TTC549 (cell line): ENCODE data around the gene SAMD10.
"Not testable (repeated sequence)": the region's sequence is repeated elsewhere in the genome, so short reads cannot be mapped to it uniquely, and the experiment has no call there.

Experiments used
- FAIRE-seq: peaks from 2 replicates; lab custom pipeline; 2012; peaks lifted over from hg19 to GRCh38; lab: Jason Lieb, UNC

Gene SAMD10

DNA sequence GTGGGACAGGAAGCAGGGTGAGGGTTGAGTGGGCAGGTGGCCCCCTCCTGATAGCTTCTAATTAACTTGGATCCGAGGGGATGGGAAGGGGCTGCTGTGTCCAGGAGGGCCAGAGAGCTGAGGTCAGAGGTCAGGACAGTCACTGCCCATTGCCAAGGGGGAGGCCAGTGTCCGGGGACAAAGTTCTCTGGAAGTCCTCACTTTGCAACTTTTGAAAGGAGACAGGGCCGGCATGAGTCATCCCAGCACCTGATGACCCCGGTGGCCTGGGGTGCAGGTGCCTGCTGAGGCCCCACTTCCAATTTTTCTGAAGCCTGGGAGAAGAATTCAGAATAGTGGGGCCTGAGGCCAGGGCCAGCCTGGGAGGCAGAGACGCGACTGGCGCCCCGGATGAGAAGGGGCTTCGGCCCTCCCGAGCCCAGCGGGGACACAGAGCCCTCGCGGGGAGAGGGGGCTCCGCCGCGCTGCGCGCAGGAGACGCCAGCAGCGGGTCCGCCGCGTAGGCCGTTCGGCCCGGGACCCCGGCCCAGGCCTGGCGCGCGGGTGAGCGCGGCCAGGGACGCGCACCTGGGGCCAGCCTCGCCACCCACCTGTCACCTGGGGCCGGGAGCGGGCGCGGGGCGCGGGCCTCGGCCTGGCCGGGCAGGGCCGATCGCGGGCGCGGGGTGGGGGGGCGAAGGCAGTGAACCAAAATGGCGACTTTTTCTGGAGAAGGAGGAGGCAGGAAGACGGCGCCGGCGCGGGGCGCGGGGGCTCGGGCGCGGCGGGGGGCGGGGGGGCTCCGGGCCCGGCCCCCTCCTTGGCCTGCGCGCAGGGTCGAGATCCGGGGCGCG lies 10.3 kb downstream of the SAMD10 start:
- no peak for FAIRE-seq

DNA sequence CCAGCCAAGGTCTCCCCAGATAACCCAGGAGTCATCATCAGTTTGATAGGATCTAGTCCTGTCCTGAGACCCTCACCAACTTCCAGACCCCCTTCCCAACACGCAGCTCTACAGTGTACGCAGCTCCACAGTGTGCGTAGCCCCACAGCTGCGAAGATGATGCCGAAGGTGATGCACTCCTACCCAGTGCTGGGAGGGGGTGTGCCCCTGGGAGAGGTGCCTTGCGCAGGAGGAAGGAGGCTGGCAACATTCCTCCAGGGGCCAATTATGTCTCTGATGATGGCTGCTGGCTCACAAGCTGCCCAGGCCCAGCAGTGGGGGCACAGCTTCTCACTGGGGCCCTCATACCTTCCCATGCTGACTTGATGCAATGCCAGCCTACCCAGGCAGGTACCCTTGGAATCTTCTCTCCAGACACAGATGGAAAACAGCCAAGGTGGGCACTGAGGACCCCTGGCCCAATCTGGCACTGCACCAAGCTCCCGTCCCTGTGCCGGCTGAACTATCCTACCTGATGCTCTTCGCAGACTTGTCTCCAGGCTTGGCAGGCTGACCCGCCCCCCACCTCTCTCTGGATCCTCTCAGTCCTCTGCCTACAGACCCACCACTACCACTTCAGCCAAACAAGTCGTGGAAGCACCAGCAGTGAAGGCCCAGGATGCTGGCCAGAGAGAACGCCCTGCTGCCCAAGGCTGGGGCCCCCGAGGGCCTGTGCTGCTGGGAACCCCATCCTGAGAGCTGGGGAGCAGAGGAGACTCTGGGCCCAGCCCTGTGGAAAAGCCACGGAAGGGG lies 11.1 kb downstream of the SAMD10 start:
- no peak for FAIRE-seq

DNA sequence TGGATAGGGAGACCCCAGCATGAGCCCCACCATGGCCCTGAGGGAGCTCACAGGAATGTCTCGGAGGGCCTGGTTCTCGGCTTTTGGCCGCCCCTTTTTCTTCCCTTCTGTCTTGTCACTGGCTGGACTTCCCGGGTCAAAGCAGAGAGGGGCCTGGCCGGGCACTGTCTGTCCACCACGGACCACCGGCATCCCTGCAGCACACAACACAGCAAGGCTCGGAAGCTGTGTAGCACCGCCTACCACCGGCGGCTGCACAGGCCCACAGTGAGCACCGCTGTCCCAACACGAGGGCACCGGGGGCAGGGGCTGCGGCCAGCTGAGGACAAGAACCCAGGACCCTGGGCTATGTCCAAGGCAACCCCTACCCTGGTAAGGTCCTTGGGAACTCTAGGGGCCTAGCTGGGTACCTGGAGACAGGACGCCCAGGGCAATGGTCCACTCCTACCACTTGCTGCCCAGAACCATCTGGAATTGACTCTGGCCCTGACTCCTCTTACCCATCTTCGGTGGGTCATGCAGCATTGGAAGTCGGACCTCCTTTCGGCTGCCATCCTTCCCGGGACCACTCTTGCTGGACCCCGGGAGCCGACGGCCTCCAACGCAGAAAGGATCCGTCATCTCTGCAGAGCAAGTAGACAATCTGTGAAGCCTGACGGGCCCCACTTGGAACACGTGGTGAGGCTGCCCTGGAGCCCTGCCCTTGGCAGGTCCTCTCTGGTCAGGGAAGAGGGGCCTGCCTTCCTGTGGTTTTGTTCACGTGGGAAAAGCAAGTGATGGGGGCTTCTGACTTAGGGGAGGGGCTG lies 11.9 kb downstream of the SAMD10 start:
- FAIRE-seq = no peak

DNA sequence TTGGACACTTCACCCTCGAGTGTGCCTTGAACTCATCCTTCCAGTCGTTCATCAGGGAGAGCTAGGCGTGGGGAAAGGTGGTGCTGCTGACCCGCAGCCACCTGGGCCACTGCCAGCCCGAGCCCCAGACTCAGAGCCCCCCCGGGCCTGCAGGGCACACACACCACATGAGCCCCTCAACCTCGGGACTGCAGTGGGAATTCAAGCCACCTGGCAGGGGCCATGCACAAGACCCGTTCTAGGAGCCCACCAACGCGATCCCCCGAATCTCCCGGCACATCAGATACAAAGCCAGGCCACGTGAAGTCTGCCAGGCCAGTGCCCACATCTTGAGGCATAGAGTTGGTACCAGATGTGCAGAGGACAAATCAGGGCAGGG lies 12.5 kb downstream of the SAMD10 start:
- FAIRE-seq = no peak

DNA sequence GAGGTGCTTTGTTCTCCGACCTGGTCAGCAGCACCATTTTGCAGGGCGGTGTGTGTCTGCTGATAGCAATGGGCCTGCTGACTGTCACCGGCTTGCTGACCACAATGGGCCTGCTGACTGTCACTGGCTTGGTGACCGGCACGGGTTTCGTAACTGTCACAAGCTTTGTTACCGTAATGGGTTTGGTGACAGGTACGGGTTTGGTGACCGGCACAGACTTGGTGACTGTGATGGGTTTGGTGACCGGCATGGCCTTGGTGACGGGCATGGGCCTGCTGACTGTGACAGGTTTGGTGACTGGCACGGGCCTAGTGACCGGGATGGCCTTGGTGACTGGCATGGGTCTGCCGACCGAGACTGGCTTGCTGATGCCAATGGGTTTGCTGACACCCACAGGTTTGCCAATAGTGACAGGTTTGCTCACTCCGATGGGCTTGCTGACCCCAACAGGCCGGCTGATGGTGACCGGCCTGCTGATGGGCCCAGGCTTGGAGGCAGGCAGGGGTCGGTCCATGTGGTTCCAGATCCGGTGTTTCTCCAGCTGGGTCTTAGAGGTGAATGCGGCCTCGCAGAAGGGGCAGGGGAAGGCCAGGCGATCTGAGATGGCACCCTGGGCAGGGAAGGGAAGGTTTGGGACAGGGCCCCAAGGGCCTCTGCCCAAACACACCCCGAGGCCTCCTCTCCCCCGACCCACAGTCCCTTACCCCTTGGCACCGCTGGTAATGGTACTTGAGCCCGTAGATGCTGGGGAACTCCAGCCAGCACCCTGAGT lies 13.1 kb downstream of the SAMD10 start:
- no peak for FAIRE-seq

DNA sequence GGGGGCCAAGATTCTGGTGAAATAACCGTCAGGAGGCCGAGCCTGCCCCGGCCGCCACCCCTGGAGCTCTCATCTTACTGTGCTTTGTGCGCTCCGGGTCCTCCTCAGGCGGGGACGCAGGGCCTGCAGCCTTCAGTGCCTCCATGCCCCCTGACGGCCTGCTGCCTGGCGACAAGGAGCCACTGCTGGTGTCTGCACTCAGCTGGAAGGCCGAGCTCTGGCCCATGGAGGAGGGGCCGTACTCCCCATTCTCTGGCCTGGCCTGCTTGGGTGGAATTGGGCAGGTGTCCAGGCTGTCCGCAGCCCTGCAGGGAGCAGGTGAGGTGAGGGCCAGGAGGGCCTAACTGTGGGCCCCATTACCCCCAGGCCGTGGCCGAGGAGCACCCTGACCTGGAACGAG lies 15.0 kb downstream of the SAMD10 start:
- no peak for FAIRE-seq

DNA sequence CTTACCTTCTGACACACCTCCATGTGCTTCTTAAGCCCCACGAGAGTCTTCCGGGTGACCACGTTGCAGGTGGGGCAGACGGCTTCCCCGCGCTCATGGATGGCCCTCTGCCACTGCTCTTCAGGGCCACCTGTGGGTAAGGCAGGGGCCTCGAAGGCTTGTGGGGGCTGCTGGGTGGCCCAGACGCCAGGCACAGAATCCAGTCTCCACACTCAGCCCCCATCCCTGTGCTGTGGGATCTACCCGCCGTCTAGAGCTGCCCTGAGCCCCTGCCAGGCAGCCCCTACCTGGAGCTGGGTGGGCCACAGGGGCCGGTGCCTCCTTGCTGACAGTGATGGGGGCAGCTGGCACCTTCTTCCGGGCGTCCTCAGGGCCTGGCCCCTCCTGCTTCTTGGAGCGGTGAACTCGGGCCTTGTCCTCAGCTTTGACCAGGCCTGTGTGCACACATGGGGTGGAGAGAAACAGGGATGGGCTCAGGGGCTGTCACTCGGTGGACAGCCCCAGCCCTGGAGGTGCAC lies 15.6 kb downstream of the SAMD10 start:
- no peak for FAIRE-seq

DNA sequence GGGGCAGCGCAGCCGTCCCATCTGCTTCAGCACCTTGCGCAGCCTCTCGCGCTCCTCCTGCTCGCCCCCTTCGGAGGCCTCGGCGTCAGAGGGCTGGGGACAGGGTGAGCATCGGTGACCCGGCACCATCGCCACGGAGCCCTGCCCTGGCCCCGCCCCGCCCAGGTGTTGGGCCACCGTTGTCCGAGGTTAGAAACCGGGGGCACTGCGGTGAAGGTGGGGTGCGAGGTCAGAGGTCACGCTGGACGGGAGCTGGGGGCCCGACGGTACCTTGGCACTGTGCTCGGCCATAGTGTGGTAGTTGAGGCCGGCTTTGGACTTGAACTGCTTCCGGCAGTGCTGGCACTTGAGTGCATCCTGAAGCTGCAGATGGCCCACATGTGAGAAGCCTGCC lies 16.1 kb downstream of the SAMD10 start:
- FAIRE-seq = no peak

DNA sequence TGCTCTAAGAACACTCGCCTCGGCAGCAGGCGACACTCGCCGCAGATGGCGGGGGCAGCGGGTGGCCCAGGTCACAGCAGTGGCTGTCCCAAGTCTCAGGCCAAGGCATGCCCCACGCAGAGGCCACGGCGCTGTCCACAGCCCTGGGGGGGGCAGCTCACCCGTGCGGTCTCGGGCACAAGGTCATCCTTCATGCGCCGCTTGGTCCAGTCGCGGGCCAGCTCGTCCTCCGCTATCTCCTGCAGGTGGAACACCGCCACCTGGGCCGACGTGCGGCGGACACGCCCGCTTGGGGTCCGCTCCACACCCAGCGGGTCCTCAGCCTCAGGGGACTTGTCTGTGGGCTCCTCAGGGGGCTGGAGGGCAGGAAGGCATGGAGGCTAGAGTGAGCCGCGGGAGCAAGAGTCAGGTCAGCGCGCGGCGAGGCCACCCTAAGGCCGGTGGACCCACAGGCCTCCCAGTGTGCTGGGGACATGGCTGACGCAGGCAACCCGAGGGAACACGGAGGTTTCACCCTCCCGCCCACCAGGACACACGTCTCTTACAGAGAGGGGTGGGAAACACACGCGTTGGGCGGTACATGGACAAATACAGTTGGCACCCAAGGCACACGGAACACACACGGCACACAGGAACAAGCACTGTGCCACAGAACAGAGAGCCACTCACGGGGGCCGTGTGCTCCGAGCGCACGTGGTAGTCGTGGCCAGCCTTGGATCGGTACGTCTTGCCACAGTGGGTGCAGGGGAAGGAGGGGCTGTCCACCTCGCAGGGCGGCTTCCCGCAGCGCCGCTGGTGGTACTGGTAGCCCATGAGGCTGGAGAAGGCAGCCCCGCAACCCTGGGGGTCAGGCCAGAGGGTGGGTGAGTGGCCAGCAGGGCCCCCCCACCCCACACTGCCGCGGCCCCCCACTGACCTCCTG lies 16.8 kb downstream of the SAMD10 start:
- no peak for FAIRE-seq

DNA sequence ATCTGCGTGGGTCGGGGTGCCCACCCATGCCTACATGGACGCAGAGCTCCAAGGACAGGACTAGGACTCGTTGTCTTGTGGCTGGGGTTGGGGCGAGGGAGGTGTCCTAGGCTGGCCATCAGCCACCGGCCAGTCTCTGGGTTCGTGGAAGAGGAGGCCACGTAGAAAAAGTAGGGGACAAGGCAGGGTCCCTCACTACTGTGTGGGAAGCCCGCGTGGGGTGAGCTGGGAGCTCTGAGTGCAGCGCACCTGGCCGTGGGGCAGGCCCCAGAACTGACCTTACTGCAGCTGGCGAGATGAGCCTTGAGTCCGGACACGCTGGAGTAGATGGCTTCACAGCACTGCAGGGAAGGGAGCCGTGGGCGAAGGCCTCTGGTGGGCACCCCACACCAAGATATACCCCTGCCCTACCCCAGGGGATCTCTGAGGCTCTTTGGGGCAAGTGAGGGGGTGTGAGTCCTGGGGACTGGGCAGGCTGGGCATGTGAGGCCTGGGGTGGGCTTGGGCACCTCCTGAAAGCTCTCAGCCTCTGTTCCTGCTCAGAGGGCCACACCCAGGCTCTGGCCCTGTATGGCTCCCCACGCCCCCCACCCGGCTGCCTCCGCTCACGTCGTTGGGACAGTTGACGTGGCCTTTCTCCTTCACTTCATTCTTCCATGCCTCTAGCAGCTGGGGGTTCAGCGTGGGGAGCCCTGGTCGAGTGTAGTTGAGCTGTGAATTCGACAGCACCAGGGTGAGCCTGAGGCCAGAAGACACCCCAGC lies 17.6 kb downstream of the SAMD10 start:
- FAIRE-seq = no peak

DNA sequence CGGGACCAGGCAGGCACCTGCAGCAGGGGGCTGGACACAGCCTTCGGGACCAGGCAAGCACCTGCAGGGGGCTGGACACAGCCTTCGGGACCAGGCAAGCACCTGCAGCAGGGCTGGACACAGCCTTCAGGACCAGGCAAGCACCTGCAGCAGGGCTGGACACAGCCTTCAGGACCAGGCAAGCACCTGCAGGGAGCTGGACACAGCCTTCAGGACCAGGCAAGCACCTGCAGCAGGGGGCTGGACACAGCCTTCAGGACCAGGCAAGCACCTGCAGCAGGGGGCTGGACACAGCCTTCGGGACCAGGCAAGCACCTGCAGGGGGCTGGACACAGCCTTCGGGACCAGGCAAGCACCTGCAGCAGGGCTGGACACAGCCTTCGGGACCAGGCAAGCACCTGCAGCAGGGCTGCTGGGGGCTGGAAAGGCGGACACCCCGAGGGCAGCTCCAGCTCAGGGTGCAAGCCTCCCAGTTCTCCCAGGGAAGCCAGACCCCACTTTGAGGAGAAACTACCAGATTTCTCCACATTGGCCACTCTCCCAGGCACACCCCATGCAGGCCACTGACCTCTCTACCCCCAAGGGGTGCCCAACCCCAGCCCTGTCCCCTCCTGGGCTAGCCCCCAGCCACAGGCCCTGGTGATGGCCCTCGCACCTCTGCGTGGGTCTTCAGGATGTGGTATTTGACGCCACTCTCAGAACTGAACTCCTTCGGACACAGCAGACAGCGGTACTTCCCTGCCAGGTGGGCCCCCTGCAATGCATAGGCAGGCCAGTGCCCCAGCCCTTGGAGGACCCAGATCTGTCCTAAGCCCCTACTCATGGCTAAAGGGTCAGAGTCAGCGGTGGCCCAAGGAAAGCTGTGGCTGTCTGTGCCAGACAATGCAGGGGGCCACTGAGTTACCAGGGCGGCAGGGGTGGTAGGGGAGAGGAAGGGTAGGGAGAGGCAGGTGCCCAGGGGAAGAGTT lies 18.5 kb downstream of the SAMD10 start:
- not testable (repeated sequence) for FAIRE-seq

DNA sequence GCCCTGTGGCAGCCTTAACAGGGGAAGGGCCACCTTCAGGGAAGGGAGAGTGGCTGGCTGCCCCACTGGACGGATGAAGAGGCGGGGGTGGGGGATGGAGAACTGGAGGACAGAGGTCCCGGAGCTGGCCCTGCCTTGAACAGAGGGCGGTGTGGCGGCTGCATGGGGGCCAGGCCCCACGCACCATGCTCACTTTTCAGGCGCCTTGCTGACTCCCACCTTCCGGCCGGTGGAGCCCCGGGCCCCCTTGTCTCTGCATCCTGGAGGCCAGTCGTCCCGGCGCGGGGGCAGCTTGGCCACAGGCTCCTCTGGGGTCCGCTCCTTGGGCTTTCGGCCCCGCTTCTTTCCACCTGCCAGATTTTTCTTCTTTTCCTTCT lies 19.8 kb downstream of the SAMD10 start:
- FAIRE-seq = no peak

DNA sequence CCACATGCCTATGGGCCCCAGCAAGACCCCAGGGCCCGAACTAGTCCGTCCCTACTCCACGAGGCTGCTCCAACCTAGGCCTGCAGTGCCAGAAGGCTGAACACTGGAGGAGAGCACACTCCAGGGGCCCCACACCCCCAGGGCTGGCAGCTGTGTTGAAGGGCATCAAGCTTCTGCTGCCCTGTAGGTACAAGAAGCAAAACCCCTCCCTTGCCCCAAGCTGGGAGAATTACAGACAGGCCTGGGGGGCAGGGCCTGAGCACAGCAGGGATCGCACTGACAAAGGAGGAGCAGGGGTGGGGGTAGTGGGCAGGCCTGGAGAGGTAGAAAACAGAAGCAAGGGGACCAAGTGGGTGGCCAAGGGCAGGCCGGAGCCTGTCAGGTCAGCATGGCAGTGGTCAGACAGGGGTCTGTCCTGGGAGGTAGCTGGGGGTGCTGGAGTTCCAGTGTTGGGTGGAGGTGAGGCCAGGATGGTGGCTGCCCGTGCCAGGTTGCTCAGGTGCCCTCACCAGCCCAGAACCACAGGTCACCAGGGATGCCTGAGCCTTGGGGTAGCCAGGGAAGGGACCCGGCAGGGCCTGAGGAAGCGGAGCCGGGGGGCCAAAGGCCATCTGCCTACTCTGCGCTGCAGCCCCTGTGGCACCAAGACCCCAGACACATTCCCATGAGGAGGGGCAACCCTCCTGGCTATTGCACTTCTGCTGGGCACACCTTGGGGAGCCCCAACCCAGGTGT lies 20.3 kb downstream of the SAMD10 start:
- FAIRE-seq = no peak

DNA sequence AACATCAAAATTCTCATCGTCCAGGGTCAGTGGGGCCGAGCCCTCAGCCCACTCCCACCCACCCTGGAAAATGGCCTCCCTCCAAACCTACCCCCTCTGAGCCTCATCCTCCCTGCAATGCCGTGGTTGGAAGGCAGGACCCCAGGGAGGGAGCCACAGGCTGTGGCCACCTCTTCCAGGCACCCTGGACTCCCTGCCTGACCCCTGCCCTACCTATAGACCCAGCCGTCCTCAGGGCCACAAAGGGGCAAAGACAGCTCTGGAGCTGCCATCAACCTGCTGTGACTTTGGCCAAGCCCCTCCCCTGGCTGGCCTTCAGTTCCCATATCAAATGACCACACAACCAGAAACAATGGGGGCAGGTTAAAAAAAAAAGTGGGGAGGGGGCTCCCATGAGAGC lies 21.0 kb downstream of the SAMD10 start:
- no peak for FAIRE-seq

DNA sequence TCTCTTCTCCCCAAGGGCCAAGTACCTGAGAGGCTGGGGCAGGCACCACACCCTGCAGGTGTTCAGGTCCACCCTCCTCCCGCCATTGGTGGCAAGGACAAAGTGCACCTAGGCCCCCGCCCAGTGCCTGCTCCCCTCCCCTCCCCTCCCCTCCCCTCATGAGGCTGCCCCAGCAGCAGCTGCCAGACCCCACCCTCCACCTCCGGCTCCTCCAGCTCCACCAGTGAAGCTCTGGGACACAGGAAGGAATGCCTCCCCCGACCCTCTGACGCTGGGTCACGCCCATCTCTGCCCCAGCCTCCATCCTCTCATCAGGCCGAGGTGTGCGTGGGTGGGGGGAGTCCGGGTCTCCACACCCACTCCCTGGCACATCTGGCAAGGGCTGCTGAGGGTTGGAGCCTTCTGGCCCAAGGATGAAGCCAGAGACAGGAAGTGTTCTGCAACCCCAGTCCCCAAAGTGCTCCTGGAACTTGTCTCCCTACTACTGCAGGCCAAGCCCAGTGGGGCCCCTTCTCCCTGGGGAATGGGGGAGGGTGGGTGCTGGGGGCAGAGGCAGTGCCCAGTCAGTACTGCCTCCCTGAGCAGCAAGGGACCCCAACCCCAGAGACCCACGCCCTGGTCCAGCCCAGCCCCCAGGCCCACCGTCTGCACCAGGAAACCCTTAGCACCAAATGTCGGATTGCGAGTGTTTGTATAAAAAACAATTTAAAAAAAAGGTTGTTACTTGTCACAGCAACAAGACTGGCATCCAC lies 21.6 kb downstream of the SAMD10 start:
- FAIRE-seq = no peak

DNA sequence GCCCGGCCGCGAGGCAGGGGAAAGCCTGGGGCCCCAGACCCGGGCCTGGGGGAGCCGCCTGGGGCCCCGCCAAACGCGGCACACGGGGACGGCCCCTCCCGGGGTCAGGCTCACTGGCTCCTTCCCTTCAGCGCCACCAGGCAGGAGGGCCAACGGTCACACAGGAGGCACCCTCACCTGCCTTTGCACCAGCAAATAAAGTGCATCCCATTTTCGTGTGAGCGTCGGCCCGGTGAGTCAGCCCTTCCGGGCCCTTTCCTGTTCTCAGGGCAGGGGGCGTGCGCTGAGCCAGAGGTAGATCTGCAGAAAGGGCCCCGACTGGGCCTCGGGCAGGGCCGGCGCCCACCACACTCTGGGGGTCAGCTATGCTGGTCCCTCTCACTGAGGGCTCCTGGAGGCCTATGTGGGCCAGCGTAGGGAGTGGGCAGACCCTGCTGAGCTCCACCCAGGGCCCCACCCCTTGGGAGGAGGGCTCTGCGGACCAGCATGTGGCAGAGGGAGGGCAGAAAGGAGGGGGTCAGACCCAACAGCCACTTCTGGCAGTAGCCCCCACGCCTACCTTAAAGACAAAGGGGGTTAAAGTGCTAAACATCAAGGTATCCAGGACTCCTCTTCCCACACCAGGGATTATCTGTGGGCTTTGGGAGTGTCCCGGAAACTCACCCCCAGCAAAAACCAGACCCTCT lies 22.3 kb downstream of the SAMD10 start:
- no peak for FAIRE-seq

DNA sequence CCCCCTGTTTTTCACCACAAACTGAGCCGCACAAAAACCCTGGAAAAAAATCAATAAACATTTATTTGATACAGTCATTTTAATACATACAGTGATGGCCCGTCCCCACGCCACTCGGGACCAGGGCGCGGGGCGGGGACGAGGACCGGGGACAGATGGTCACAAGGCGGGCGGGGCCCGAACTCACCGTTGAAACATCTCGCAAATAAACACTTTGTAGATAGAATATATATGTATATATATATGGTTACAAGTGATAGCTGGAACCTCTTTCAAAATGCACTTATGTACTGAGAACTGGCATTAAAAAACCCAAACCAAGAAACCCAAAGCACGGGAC lies 22.8 kb downstream of the SAMD10 start:
- FAIRE-seq = no peak
